GM12878 (cell line): ENCODE results near the gene LILRB5. TPM values are rescaled to one million over a fixed set of nuclear protein-coding genes. Genes with fewer than 3 reads are reported as not detected.

ENCODE experiments used
- ATAC-seq: fragments of 200-7000 bp; cut with Tn5 transposase; 3 replicates; pipeline ENCODE4 v1.9.1; 2020; ENCODE audit warnings: mild to moderate bottlenecking, moderate library complexity
- BruUV-seq: library from RNA; stranded (reverse); fragments of 400-500 nt; replicated peaks from 2 replicates; lab custom pipeline; 2021; lab: Mats Ljungman, UMichigan
- CTCF ChIA-PET: fragments of 300-600 bp; sonication (Branson Sonifier 250); formaldehyde crosslinking; extraction: SDS; loops from one replicate; lab custom pipeline; 2021; ENCODE audit warnings: inconsistent platforms; lab: Yijun Ruan, JAX
- POLR2A ChIA-PET: fragments of 350-600 bp; formaldehyde crosslinking; extraction: SDS; loops from one replicate; lab custom pipeline; 2021; ENCODE audit warnings: inconsistent platforms; lab: Charles Lee
- RAD21 ChIA-PET: fragments of 300-600 bp; sonication (Branson Sonifier 250); formaldehyde crosslinking; loops from one replicate; lab custom pipeline; 2023; ENCODE audit warnings: antibody characterized with exemption; ENCODE audit not compliant: unreplicated experiment; lab: Charles Lee
- SMC1A ChIA-PET: fragments of 300-600 bp; sonication (Branson Sonifier 250); formaldehyde crosslinking; loops from one replicate; lab custom pipeline; 2023; ENCODE audit not compliant: unreplicated experiment, uncharacterized antibody; lab: Charles Lee
- DNase-seq: peaks from one replicate; pipeline ENCODE4 v3.0.0-alpha.2; 2011; ENCODE audit warnings: low read depth, low spot score
- FAIRE-seq: peaks from 3 replicates; lab custom pipeline; 2011; peaks lifted over from hg19 to GRCh38; lab: Jason Lieb, UNC
- H2AFZ ChIP-seq: 2 replicates; pipeline ENCODE4 v1.6.0; 2011; ENCODE audit warnings: low read depth, low read length, control low read depth; ENCODE audit not compliant: control insufficient read depth
- H3K27ac ChIP-seq: 2 replicates; pipeline ENCODE4 v1.5.1; 2011; ENCODE audit warnings: control low read depth; ENCODE audit not compliant: control insufficient read depth, insufficient read depth
- H3K27me3 ChIP-seq, 2 experiments: replicated peaks in 1 of 2; 2 replicates each; pipeline versions ENCODE4 v1.6.0 to v1.6.1; 2011; ENCODE audit warnings: low read length in 1 of 2; ENCODE audit not compliant: control insufficient read depth in 2 of 2, insufficient read depth in 2 of 2
- H3K36me3 ChIP-seq, 2 experiments: 2 replicates each; pipeline ENCODE4 v1.5.1; 2011; ENCODE audit warnings: low read length in 1 of 2; ENCODE audit not compliant: control insufficient read depth in 2 of 2, insufficient read depth in 2 of 2
- H3K4me1 ChIP-seq: 2 replicates; pipeline ENCODE4 v1.6.1; 2011; ENCODE audit warnings: mild to moderate bottlenecking, low read length, moderate library complexity, mixed read lengths; ENCODE audit not compliant: control insufficient read depth, insufficient read depth
- H3K4me2 ChIP-seq: 2 replicates; pipeline ENCODE4 v1.6.0; 2011; ENCODE audit warnings: control low read depth; ENCODE audit not compliant: control insufficient read depth, insufficient read depth
- H3K4me3 ChIP-seq: fragments of 200-600 bp; sonication (generic); 2 replicates; pipeline ENCODE4 v1.5.1; 2016
- H3K79me2 ChIP-seq: 2 replicates; pipeline ENCODE4 v1.6.0; 2011; ENCODE audit warnings: low read length; ENCODE audit not compliant: control insufficient read depth, insufficient read depth
- H3K9ac ChIP-seq: 2 replicates; pipeline ENCODE4 v1.8.0; 2011; ENCODE audit warnings: low read length, control low read depth, mixed read lengths; ENCODE audit not compliant: control insufficient read depth, insufficient read depth
- H3K9me3 ChIP-seq: replicated peaks from 3 replicates; pipeline ENCODE4 v1.5.1; 2011; ENCODE audit warnings: mild to moderate bottlenecking, low read length; ENCODE audit not compliant: control insufficient read depth, insufficient read depth
- H4K20me1 ChIP-seq: 2 replicates; pipeline ENCODE4 v1.6.0; 2011; ENCODE audit not compliant: control insufficient read depth, insufficient read depth
- BACH1 ChIP-seq: fragments of 450-650 bp; IDR thresholded peaks from 2 replicates; pipeline ENCODE4 v1.6.1; 2017; ENCODE audit warnings: mild to moderate bottlenecking, borderline replicate concordance
- BHLHE40 ChIP-seq, 2 experiments: fragments of 450-650 bp in 1 of 2; IDR thresholded peaks; 2 replicates each; pipeline ENCODE4 v1.6.1; 2011 to 2017; ENCODE audit warnings: low read depth in 2 of 2, borderline replicate concordance in 1 of 2, improper control_type of control experiment in 1 of 2, low read length in 1 of 2, mild to moderate bottlenecking in 1 of 2
- CHD1 ChIP-seq: IDR thresholded peaks from 2 replicates; pipeline ENCODE4 v1.6.1; 2012; ENCODE audit warnings: low read depth, low read length, improper control_type of control experiment
- EED ChIP-seq: sonication (generic); IDR thresholded peaks from 2 replicates; pipeline ENCODE4 v1.6.1; 2016; ENCODE audit warnings: antibody characterized with exemption, low read depth
- EP300 ChIP-seq, 2 experiments: fragments of 150-350 bp in 1 of 2; IDR thresholded peaks; 2 replicates each; pipeline ENCODE4 v1.6.1; 2011 to 2012; ENCODE audit warnings: low read depth in 2 of 2, low read length in 2 of 2, borderline replicate concordance in 1 of 2, improper control_type of control experiment in 1 of 2, inconsistent platforms in 1 of 2; ENCODE audit not compliant: control insufficient read depth in 1 of 2
- FOS ChIP-seq: IDR thresholded peaks from 3 replicates; pipeline ENCODE4 v1.6.1; 2011; ENCODE audit warnings: borderline replicate concordance; ENCODE audit not compliant: insufficient read length; ENCODE audit errors: extremely low read depth
- KAT2A ChIP-seq: conservative IDR thresholded peaks from 2 replicates; pipeline ENCODE4 v1.6.1; 2011; ENCODE audit warnings: low read depth, low read length; ENCODE audit not compliant: control insufficient read depth
- MEF2B ChIP-seq: fragments of 450-650 bp; IDR thresholded peaks from 2 replicates; pipeline ENCODE4 v1.6.1; 2018; ENCODE audit warnings: mild to moderate bottlenecking, moderate library complexity; ENCODE audit not compliant: partially characterized antibody, poor library complexity, severe bottlenecking
- NR2C2 ChIP-seq: IDR thresholded peaks from 2 replicates; pipeline ENCODE4 v1.6.1; 2011; ENCODE audit warnings: borderline replicate concordance, low read depth; ENCODE audit not compliant: control insufficient read depth, insufficient read length
- RFX5 ChIP-seq: IDR thresholded peaks from 2 replicates; pipeline ENCODE4 v1.6.1; 2011; ENCODE audit warnings: low read depth, low read length, improper control_type of control experiment
- SMC3 ChIP-seq: IDR thresholded peaks from 2 replicates; pipeline ENCODE4 v1.6.1; 2011; ENCODE audit warnings: low read length, improper control_type of control experiment, borderline replicate concordance
- TAF1 ChIP-seq: IDR thresholded peaks from 2 replicates; pipeline ENCODE4 v1.6.1; 2011; ENCODE audit warnings: mild to moderate bottlenecking, low read depth, low read length, borderline replicate concordance
- TCF12 ChIP-seq: IDR thresholded peaks from 2 replicates; pipeline ENCODE4 v1.6.1; 2011; ENCODE audit warnings: low read depth, mild to moderate bottlenecking, low read length
- ZBED1 ChIP-seq: IDR thresholded peaks from 2 replicates; pipeline ENCODE4 v1.6.1; 2016; ENCODE audit warnings: borderline replicate concordance
- ZNF217 ChIP-seq: fragments of 450-650 bp; IDR thresholded peaks from 2 replicates; pipeline ENCODE4 v1.6.1; 2017; ENCODE audit warnings: antibody characterized with exemption, mild to moderate bottlenecking
- ZZZ3 ChIP-seq: IDR thresholded peaks from 2 replicates; pipeline ENCODE4 v1.6.1; 2011; ENCODE audit warnings: low read depth; ENCODE audit not compliant: control insufficient read depth, insufficient read length
- WGBS: methylation state at CpG from one replicate; pipeline ENCODE4 v1.1.6; 2016; ENCODE audit warnings: low lambda C conversion rate; ENCODE audit not compliant: insufficient replicate concordance, insufficient coverage; ENCODE audit errors: missing lambda C conversion rate; 5-methylcytosine and 5-hydroxymethylcytosine counted together
- in situ Hi-C: fragments of 300-500 bp; cut with MboI; formaldehyde crosslinking; loops from 9 replicates; pipeline ENCODE4 v1.14.3; 2018; ENCODE audit warnings: mixed read lengths
- intact Hi-C: fragments of 100-400 bp; cut with micrococcal nuclease; formaldehyde crosslinking; loops from one replicate; pipeline ENCODE4 v1.14.2; 2022; ENCODE audit not compliant: unreplicated experiment
- polyA plus RNA-seq, 11 experiments: library from polyadenylated mRNA; depleted of rRNA in 4 of 11; unstranded in 6 of 11; stranded (reverse) in 5 of 11; fragments of >200 nt; fragmentation: Nextera tagmentation in 4 of 11; fragmentation: Illumina TruSeq in 1 of 11; extraction: Ambion mirVana in 4 of 11; extraction: Trizol in 1 of 11; gene quantifications; 1 replicate in 1 of 11; 2 replicates in 10 of 11; pipeline versions ENCODE4 v1.2.1 to v1.2.3, GENCODE V29; 2011 to 2016; ENCODE audit warnings: inconsistent platforms in 2 of 11, missing spikeins in 2 of 11, low read depth in 1 of 11
- total RNA-seq, 4 experiments: library from RNA; depleted of rRNA in 3 of 4; stranded (reverse); fragments of >200 nt in 3 of 4; fragmentation: Illumina TruSeq in 1 of 4; extraction: Trizol in 1 of 4; gene quantifications; 2 replicates each; pipeline versions ENCODE4 v1.2.1 to v1.2.3, GENCODE V29; 2013 to 2021
- TF ChIP-seq, protein P1 (sequence below): fragments of 450-650 bp; IDR thresholded peaks from 2 replicates; pipeline ENCODE4 v1.6.1; 2017; ENCODE audit warnings: mild to moderate bottlenecking, moderate library complexity
- TF ChIP-seq, protein P2 (sequence below), 3 experiments: IDR thresholded peaks in 2 of 3; conservative IDR thresholded peaks in 1 of 3; 2 replicates each; pipeline ENCODE4 v1.5.1; 2011; ENCODE audit warnings: low read depth in 3 of 3, low read length in 3 of 3, mild to moderate bottlenecking in 3 of 3, control low read depth in 2 of 3, moderate library complexity in 2 of 3, inconsistent platforms in 1 of 3, mixed read lengths in 1 of 3; ENCODE audit not compliant: control insufficient read depth in 2 of 3, insufficient read depth in 1 of 3; ENCODE audit errors: extremely low read depth in 1 of 3

LILRB5 gene
- total and polyA plus RNA-seq, 10 of the 15 experiments (the other 5 are each of a cell fraction or from before 2014, with no cell fraction given), result 0.01 to 0.13 TPM; not detected in 8

DNA sequence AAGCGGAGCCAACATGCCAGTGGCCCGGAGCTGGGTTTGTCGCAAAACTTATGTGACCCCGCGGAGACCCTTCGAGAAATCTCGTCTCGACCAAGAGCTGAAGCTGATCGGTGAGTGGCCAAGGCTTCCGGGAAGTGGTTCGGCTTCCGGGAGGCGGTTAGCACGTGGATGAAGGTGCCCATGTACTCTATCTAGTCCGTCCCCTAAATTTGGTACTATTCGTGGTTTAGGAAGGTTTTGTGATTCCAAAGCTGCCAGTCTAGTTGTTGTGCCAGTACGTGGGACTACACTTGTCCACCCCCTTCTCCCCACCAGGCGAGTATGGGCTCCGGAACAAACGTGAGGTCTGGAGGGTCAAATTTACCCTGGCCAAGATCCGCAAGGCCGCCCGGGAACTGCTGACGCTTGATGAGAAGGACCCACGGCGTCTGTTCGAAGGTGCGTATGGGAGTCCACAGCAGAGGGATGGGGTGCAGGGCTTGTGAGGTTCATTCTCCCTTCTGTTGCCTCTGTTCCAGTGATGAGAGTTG, 55.8 kb downstream of the LILRB5 start:
- Histone ChIP-seq H3K4me3 (peak overlapping the region; percentile 92), H2AFZ (no peak overlapping the region), H3K4me1 (peaks cover 19% of the 10 kb centered on the region), H4K20me1 (peaks cover 11% of the 10 kb centered on the region), H3K36me3 (peaks cover 18 to 21% of the 10 kb centered on the region in 2 experiments), H3K9me3 (no peaks in the 10 kb centered on the region), H3K27ac (peak overlapping the region; percentile 96), H3K79me2 (peaks cover 56% of the 10 kb centered on the region), H3K27me3 (no peaks in the 10 kb centered on the region), H3K4me2 (peak overlapping the region; percentile 91), H3K9ac (peak overlapping the region; percentile 96)
- in situ Hi-C loops, result no loop called here
- ChIA-PET POLR2A (interaction anchor here (0.6 to 7.7 kb wide), 6 partner anchors 11 to 905 kb away, joined by 3 to 100 read pairs (median 4); partner anchors contain the start of genes CNOT3, MBOAT7 and TSEN34), CTCF (interaction anchor here (1.1 to 3.3 kb wide), 2 partner anchors 10 to 12 kb away, joined by 3 to 15 read pairs; partner anchors contain the start of genes MBOAT7 and TSEN34), SMC1A (interaction anchor here (1.2 to 3.8 kb wide), 4 partner anchors 12 to 189 kb away, joined by 3 to 26 read pairs (median 4); partner anchors contain the start of genes CNOT3, MBOAT7 and TSEN34), RAD21 (no interaction called here)
- FAIRE-seq (no peak), DNase-seq (no peak), ATAC-seq (peak; percentile 8)
- TSS peak; percentile 79 for BruUV-seq
- intact Hi-C loops, result loop anchor here (2.0 kb wide), 1 partner anchor 64 kb away; the partner anchor contains the start of gene CNOT3
- 2% methylated on average over 28 of the region's 28 CpGs for WGBS
- 0 out of 2 replicates have a peak, but pooled peaks have one; percentile 2 for TF ChIP-seq BACH1
- TF ChIP-seq FOS, result no peak
- TF ChIP-seq BHLHE40 (IDR thresholded peaks at IDR 0.05; ENCODE audit: borderline replicate concordance in 1 of 2, low read depth in 2 of 2, low read length in 1 of 2), result peak in 1 of 2 experiments; percentile 12; a peak in 1 of 4 replicates
- TF ChIP-seq ZZZ3, result no peak
- TF ChIP-seq, protein P1, sequence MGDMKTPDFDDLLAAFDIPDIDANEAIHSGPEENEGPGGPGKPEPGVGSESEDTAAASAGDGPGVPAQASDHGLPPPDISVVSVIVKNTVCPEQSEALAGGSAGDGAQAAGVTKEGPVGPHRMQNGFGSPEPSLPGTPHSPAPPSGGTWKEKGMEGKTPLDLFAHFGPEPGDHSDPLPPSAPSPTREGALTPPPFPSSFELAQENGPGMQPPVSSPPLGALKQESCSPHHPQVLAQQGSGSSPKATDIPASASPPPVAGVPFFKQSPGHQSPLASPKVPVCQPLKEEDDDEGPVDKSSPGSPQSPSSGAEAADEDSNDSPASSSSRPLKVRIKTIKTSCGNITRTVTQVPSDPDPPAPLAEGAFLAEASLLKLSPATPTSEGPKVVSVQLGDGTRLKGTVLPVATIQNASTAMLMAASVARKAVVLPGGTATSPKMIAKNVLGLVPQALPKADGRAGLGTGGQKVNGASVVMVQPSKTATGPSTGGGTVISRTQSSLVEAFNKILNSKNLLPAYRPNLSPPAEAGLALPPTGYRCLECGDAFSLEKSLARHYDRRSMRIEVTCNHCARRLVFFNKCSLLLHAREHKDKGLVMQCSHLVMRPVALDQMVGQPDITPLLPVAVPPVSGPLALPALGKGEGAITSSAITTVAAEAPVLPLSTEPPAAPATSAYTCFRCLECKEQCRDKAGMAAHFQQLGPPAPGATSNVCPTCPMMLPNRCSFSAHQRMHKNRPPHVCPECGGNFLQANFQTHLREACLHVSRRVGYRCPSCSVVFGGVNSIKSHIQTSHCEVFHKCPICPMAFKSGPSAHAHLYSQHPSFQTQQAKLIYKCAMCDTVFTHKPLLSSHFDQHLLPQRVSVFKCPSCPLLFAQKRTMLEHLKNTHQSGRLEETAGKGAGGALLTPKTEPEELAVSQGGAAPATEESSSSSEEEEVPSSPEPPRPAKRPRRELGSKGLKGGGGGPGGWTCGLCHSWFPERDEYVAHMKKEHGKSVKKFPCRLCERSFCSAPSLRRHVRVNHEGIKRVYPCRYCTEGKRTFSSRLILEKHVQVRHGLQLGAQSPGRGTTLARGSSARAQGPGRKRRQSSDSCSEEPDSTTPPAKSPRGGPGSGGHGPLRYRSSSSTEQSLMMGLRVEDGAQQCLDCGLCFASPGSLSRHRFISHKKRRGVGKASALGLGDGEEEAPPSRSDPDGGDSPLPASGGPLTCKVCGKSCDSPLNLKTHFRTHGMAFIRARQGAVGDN, result no peak
- TF ChIP-seq TAF1, result no peak
- TF ChIP-seq RFX5, result no peak
- TF ChIP-seq ZBED1, result no peak
- TF ChIP-seq NR2C2, result no peak
- TF ChIP-seq TCF12, result no peak
- TF ChIP-seq, protein P2, sequence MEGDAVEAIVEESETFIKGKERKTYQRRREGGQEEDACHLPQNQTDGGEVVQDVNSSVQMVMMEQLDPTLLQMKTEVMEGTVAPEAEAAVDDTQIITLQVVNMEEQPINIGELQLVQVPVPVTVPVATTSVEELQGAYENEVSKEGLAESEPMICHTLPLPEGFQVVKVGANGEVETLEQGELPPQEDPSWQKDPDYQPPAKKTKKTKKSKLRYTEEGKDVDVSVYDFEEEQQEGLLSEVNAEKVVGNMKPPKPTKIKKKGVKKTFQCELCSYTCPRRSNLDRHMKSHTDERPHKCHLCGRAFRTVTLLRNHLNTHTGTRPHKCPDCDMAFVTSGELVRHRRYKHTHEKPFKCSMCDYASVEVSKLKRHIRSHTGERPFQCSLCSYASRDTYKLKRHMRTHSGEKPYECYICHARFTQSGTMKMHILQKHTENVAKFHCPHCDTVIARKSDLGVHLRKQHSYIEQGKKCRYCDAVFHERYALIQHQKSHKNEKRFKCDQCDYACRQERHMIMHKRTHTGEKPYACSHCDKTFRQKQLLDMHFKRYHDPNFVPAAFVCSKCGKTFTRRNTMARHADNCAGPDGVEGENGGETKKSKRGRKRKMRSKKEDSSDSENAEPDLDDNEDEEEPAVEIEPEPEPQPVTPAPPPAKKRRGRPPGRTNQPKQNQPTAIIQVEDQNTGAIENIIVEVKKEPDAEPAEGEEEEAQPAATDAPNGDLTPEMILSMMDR (IDR thresholded peaks at IDR 0.05 in 2 of 3, conservative IDR thresholded peaks at IDR 0.05 in 1 of 3; ENCODE audit: control insufficient read depth in 2 of 3, extremely low read depth in 1 of 3, insufficient read depth in 1 of 3, low read depth in 3 of 3, low read length in 3 of 3), result no peak
- no peak for TF ChIP-seq KAT2A
- no peak for TF ChIP-seq SMC3
- TF ChIP-seq EED, result no peak
- no peak for TF ChIP-seq EP300 (IDR thresholded peaks at IDR 0.05; ENCODE audit: borderline replicate concordance in 1 of 2, control insufficient read depth in 1 of 2, low read depth in 2 of 2, low read length in 2 of 2)
- TF ChIP-seq MEF2B, result no peak
- TF ChIP-seq ZNF217, result no peak
- no peak for TF ChIP-seq CHD1
